Vagina (tissue), 2 donors: ENCODE data around the gene SLC10A3.

ENCODE experiments used
- POLR2AphosphoS5 ChIP-seq, 2 donors: sonication (generic); formaldehyde crosslinking; IDR thresholded peaks; one replicate each; pipeline ENCODE4 v1.9.0; 2017; ENCODE audit warnings: antibody characterized with exemption in 2 of 2, mild to moderate bottlenecking in 2 of 2, low read depth in 1 of 2; ENCODE audit not compliant: insufficient read depth in 1 of 2
- TF ChIP-seq, protein P1 (sequence below), 3 experiments: fragments of 450-650 bp in 2 of 3; fragments of 200-600 bp in 1 of 3; sonication (generic) in 1 of 3; IDR thresholded peaks; one replicate each; pipeline ENCODE4 v1.5.1; 2017 to 2019; ENCODE audit warnings: antibody characterized with exemption in 3 of 3, mild to moderate bottlenecking in 2 of 3, moderate library complexity in 2 of 3

GRCh38 chrX:154439841-154440240 is 50.6 kb downstream of the SLC10A3 start:
- TF ChIP-seq, protein P1, sequence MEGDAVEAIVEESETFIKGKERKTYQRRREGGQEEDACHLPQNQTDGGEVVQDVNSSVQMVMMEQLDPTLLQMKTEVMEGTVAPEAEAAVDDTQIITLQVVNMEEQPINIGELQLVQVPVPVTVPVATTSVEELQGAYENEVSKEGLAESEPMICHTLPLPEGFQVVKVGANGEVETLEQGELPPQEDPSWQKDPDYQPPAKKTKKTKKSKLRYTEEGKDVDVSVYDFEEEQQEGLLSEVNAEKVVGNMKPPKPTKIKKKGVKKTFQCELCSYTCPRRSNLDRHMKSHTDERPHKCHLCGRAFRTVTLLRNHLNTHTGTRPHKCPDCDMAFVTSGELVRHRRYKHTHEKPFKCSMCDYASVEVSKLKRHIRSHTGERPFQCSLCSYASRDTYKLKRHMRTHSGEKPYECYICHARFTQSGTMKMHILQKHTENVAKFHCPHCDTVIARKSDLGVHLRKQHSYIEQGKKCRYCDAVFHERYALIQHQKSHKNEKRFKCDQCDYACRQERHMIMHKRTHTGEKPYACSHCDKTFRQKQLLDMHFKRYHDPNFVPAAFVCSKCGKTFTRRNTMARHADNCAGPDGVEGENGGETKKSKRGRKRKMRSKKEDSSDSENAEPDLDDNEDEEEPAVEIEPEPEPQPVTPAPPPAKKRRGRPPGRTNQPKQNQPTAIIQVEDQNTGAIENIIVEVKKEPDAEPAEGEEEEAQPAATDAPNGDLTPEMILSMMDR (IDR thresholded peaks at IDR 0.05): no peak
- no peak for TF ChIP-seq POLR2AphosphoS5 (IDR thresholded peaks at IDR 0.05; ENCODE audit: insufficient read depth in 1 of 2, low read depth in 1 of 2)
